DND-41 (cell line): ENCODE results near the gene SLC41A3.

Source experiments
- ATAC-seq: fragments of 200-7000 bp; cut with Tn5 transposase; 3 replicates; pipeline ENCODE4 v1.9.1; 2021; ENCODE audit warnings: low read depth; ENCODE audit not compliant: insufficient read depth
- DNase-seq: peaks from one replicate; pipeline ENCODE4 v3.0.0-alpha.2; 2020
- H2AFZ ChIP-seq: 2 replicates; pipeline ENCODE4 v1.6.0; 2012; ENCODE audit warnings: low read depth, low read length
- H3K27ac ChIP-seq: 2 replicates; pipeline ENCODE4 v1.5.1; 2012; ENCODE audit warnings: low read length, inconsistent platforms
- H3K27me3 ChIP-seq: fragments of 200-600 bp; sonication (generic); 2 replicates; pipeline ENCODE4 v1.6.0; 2012; ENCODE audit warnings: low read length, mild to moderate bottlenecking, inconsistent platforms; ENCODE audit not compliant: insufficient read depth, poor library complexity
- H3K36me3 ChIP-seq: 2 replicates; pipeline ENCODE4 v1.5.1; 2012; ENCODE audit warnings: low read length, inconsistent platforms; ENCODE audit not compliant: insufficient read depth
- H3K4me1 ChIP-seq: 2 replicates; pipeline ENCODE4 v1.5.1; 2012; ENCODE audit warnings: mild to moderate bottlenecking, low read length; ENCODE audit not compliant: insufficient read depth
- H3K4me2 ChIP-seq: 2 replicates; pipeline ENCODE4 v1.6.0; 2012; ENCODE audit warnings: mild to moderate bottlenecking, moderate library complexity, low read length, inconsistent platforms; ENCODE audit not compliant: insufficient read depth
- H3K4me3 ChIP-seq, 2 experiments: fragments of 200-600 bp in 1 of 2; shearing (Covaris generic) in 1 of 2; 2 replicates each; pipeline ENCODE4 v1.5.1; 2012 to 2016; ENCODE audit warnings: inconsistent platforms in 2 of 2, low read length in 2 of 2, mild to moderate bottlenecking in 2 of 2, low read depth in 1 of 2, moderate library complexity in 1 of 2
- H3K79me2 ChIP-seq: 2 replicates; pipeline ENCODE4 v1.6.0; 2012; ENCODE audit warnings: low read length, inconsistent platforms; ENCODE audit not compliant: insufficient read depth
- H3K9ac ChIP-seq: 2 replicates; pipeline ENCODE4 v1.6.0; 2012; ENCODE audit warnings: low read depth, mild to moderate bottlenecking, inconsistent platforms, low read length, moderate library complexity
- H3K9me3 ChIP-seq: 2 replicates; pipeline ENCODE4 v1.5.1; 2012; ENCODE audit warnings: low read length, moderate library complexity, mild to moderate bottlenecking, inconsistent platforms; ENCODE audit not compliant: insufficient read depth, severe bottlenecking
- H4K20me1 ChIP-seq: 2 replicates; pipeline ENCODE4 v1.6.0; 2012; ENCODE audit warnings: low read length; ENCODE audit not compliant: insufficient read depth
- EZH2 ChIP-seq: IDR thresholded peaks from 3 replicates; pipeline ENCODE4 v1.6.1; 2012; ENCODE audit warnings: borderline replicate concordance, low read depth, mild to moderate bottlenecking, moderate library complexity, low read length, inconsistent platforms; ENCODE audit not compliant: severe bottlenecking
- TF ChIP-seq, protein P1 (sequence below): IDR thresholded peaks from 2 replicates; pipeline ENCODE4 v1.5.1; 2012; ENCODE audit warnings: borderline replicate concordance, low read length, moderate library complexity, mild to moderate bottlenecking; ENCODE audit not compliant: poor library complexity, severe bottlenecking; ENCODE audit errors: extremely low read depth

The SLC41A3 gene

DNA sequence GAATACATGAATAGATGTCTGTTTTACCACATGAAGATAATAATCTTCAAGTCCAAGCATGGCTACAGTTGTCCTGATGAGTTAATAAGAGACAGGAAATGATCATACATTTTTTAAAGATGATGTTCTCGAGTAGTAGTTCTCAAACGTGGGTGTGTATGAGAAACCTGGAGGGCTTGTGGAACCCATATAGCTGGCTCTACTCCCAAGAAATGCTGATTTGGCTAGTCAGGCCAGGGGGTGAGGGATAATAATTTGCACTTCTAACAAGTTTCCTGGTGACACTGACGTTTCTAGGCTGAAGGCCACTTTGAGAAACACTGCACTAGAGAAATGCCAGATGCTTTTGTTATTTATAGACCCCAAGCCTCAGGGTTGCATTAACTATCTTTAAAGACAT lies 78.0 kb downstream of the SLC41A3 start:
- Histone ChIP-seq H4K20me1 (no peaks in the 10 kb centered on the region), H3K27me3 (no peaks in the 10 kb centered on the region), H3K4me3 (no peak overlapping the region), H2AFZ (no peak overlapping the region), H3K4me2 (no peak overlapping the region), H3K9ac (no peak overlapping the region), H3K4me1 (no peaks in the 10 kb centered on the region), H3K36me3 (peaks cover 18% of the 10 kb centered on the region), H3K27ac (no peak overlapping the region), H3K9me3 (no peaks in the 10 kb centered on the region), H3K79me2 (no peaks in the 10 kb centered on the region)
- TF ChIP-seq EZH2, result no peak
- TF ChIP-seq, protein P1, sequence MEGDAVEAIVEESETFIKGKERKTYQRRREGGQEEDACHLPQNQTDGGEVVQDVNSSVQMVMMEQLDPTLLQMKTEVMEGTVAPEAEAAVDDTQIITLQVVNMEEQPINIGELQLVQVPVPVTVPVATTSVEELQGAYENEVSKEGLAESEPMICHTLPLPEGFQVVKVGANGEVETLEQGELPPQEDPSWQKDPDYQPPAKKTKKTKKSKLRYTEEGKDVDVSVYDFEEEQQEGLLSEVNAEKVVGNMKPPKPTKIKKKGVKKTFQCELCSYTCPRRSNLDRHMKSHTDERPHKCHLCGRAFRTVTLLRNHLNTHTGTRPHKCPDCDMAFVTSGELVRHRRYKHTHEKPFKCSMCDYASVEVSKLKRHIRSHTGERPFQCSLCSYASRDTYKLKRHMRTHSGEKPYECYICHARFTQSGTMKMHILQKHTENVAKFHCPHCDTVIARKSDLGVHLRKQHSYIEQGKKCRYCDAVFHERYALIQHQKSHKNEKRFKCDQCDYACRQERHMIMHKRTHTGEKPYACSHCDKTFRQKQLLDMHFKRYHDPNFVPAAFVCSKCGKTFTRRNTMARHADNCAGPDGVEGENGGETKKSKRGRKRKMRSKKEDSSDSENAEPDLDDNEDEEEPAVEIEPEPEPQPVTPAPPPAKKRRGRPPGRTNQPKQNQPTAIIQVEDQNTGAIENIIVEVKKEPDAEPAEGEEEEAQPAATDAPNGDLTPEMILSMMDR, result no peak
- ATAC-seq (no peak), DNase-seq (no peak)

DNA sequence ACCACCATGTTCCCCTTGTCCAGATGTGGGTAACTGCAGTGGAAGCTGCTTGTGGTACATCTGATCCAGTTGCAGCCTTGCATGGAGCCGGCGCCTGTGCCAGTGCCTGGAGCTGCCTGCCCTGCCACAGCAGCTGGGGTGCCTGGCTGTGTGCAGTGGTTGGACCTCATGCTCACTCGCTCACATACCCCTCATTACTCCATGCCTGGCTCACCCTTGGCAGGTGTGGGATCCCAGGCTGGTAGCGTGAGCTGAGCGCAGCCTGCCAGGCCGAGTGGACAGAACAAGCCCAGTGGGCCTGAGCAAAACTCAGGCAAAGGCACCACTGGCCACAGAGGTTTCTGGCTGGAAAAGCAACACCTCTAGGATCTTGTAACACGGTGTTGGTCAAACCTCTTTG lies 79.2 kb downstream of the SLC41A3 start:
- ATAC-seq (no peak), DNase-seq (no peak)
- Histone ChIP-seq H3K4me1 (no peaks in the 10 kb centered on the region), H2AFZ (no peak overlapping the region), H3K79me2 (no peaks in the 10 kb centered on the region), H4K20me1 (no peaks in the 10 kb centered on the region), H3K9me3 (no peaks in the 10 kb centered on the region), H3K36me3 (peaks cover 18% of the 10 kb centered on the region), H3K9ac (no peak overlapping the region), H3K4me2 (no peak overlapping the region), H3K4me3 (no peak overlapping the region), H3K27ac (no peak overlapping the region), H3K27me3 (no peaks in the 10 kb centered on the region)
- no peak for TF ChIP-seq EZH2
- TF ChIP-seq, protein P1, result no peak

DNA sequence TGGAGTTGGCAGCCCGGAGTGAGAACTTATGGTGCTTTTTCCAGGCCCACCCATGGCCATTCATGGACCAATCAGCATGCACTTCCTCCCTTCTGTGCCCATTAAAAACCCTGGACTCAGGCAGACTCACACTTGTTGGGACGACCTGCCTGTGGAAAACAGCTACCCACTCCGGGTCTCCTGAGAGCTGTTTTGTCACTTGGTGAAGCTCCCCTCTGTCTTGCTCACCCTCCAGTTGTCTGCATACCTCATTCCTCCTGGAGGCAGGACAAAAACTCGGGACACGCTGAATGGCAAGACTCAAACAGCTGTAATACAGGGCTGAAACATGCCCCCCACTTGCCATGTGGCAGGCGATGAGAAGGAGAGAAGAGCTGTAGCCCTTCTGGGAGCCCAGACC lies 79.7 kb downstream of the SLC41A3 start:
- Histone ChIP-seq H3K9ac (no peak overlapping the region), H2AFZ (no peak overlapping the region), H3K27me3 (no peaks in the 10 kb centered on the region)

More for the DNA sequence above, 79.7 kb downstream of the SLC41A3 start:
- TF ChIP-seq, protein P1, result no peak
- no peak for TF ChIP-seq EZH2
- no peaks in the 10 kb centered on the region for H3K4me1 ChIP-seq
- H3K4me3 ChIP-seq, result no peak overlapping the region
- H3K27ac ChIP-seq, result no peak overlapping the region
- no peak for DNase-seq
- no peaks in the 10 kb centered on the region for H4K20me1 ChIP-seq
- H3K9me3 ChIP-seq, result no peaks in the 10 kb centered on the region
- no peaks in the 10 kb centered on the region for H3K79me2 ChIP-seq
- no peak for ATAC-seq
- H3K36me3 ChIP-seq, result peaks cover 18% of the 10 kb centered on the region
- H3K4me2 ChIP-seq, result no peak overlapping the region
